HEK293 (cell line): Measurements from ENCODE around the gene SBNO2.

Source experiments
- REPIN1 ChIP-seq: fragments of 450-650 bp; formaldehyde crosslinking; IDR thresholded peaks from 2 replicates; pipeline ENCODE4 v1.5.1; 2017; ENCODE audit warnings: missing biosample characterization, missing genetic modification characterization, low read depth
- SP2 ChIP-seq: fragments of 450-650 bp; formaldehyde crosslinking; IDR thresholded peaks from 2 replicates; pipeline ENCODE4 v1.5.1; 2016; ENCODE audit warnings: missing biosample characterization, missing genetic modification characterization
- WT1 ChIP-seq: fragments of 450-650 bp; formaldehyde crosslinking; IDR thresholded peaks from 2 replicates; pipeline ENCODE4 v1.5.1; 2016; ENCODE audit warnings: missing biosample characterization, missing genetic modification characterization
- YY1 ChIP-seq: fragments of 450-650 bp; formaldehyde crosslinking; IDR thresholded peaks from 2 replicates; pipeline ENCODE4 v1.5.1; 2018; ENCODE audit warnings: missing biosample characterization, missing genetic modification characterization
- ZNF121 ChIP-seq: fragments of 450-650 bp; formaldehyde crosslinking; IDR thresholded peaks from 2 replicates; pipeline ENCODE4 v1.5.1; 2016; ENCODE audit warnings: missing biosample characterization, missing genetic modification characterization
- ZNF585B ChIP-seq: fragments of 450-650 bp; formaldehyde crosslinking; IDR thresholded peaks from 2 replicates; pipeline ENCODE4 v1.5.1; 2016; ENCODE audit warnings: missing biosample characterization, missing genetic modification characterization
- TF ChIP-seq, protein P1 (sequence below): fragments of 450-650 bp; formaldehyde crosslinking; IDR thresholded peaks from 2 replicates; pipeline ENCODE4 v1.5.1; 2016; ENCODE audit warnings: missing biosample characterization, missing genetic modification characterization
- TF ChIP-seq, protein P2 (sequence below): fragments of 450-650 bp; formaldehyde crosslinking; IDR thresholded peaks from 2 replicates; pipeline ENCODE4 v1.5.1; 2016; ENCODE audit warnings: missing biosample characterization, missing genetic modification characterization, low read depth
- TF ChIP-seq, protein P3 (sequence below): fragments of 450-650 bp; formaldehyde crosslinking; IDR thresholded peaks from 2 replicates; pipeline ENCODE4 v1.5.1; 2016; ENCODE audit warnings: missing biosample characterization, missing genetic modification characterization
- TF ChIP-seq, protein P4 (sequence below): fragments of 450-650 bp; formaldehyde crosslinking; IDR thresholded peaks from 2 replicates; pipeline ENCODE4 v1.5.1; 2016; ENCODE audit warnings: missing biosample characterization, missing genetic modification characterization

DNA sequence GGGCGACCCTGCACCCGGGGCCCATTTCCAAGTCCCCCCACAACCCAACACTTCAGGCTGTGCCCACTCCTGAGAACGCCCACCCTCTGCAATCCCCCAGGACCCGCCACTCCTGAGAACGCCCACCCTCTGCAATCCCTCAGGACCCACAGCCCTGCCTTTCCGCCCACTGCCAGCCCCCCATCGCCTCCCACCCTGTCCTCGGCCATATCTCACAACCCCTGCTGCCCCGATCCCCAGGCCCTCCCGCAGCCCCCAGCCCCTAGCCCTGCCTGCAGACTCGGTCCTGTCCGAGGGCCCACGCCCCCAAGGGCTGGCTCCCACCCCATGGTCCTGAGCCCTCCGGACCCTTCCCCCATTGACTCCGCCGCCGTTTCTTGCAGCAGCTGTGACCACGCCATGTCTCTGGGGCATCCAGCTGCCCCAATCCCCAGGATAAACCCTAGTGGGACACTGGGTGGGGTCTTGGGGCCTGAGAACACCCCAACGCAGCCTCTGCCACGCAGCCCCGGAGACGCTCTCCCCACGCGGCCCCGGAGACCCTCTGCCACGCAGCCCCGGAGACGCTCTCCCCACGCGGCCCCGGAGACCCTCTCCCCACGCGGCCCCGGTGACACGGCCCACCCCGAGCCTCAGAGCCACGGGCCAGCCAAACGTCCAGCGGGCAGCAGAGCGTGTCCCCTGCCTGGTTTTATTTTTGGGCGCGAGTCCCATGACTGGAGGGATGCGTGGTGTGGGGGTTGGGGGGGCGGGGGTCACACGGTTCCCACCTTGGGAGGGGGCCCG, 17.0 kb downstream of the SBNO2 start:
- TF ChIP-seq, protein P1, sequence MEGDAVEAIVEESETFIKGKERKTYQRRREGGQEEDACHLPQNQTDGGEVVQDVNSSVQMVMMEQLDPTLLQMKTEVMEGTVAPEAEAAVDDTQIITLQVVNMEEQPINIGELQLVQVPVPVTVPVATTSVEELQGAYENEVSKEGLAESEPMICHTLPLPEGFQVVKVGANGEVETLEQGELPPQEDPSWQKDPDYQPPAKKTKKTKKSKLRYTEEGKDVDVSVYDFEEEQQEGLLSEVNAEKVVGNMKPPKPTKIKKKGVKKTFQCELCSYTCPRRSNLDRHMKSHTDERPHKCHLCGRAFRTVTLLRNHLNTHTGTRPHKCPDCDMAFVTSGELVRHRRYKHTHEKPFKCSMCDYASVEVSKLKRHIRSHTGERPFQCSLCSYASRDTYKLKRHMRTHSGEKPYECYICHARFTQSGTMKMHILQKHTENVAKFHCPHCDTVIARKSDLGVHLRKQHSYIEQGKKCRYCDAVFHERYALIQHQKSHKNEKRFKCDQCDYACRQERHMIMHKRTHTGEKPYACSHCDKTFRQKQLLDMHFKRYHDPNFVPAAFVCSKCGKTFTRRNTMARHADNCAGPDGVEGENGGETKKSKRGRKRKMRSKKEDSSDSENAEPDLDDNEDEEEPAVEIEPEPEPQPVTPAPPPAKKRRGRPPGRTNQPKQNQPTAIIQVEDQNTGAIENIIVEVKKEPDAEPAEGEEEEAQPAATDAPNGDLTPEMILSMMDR, result no peak
- TF ChIP-seq YY1 (no peak), REPIN1 (tag by site-specific recombination) (no peak), ZNF121 (tag by site-specific recombination) (no peak), SP2 (no peak), ZNF585B (no peak), WT1 (no peak)
- TF ChIP-seq, protein P2, sequence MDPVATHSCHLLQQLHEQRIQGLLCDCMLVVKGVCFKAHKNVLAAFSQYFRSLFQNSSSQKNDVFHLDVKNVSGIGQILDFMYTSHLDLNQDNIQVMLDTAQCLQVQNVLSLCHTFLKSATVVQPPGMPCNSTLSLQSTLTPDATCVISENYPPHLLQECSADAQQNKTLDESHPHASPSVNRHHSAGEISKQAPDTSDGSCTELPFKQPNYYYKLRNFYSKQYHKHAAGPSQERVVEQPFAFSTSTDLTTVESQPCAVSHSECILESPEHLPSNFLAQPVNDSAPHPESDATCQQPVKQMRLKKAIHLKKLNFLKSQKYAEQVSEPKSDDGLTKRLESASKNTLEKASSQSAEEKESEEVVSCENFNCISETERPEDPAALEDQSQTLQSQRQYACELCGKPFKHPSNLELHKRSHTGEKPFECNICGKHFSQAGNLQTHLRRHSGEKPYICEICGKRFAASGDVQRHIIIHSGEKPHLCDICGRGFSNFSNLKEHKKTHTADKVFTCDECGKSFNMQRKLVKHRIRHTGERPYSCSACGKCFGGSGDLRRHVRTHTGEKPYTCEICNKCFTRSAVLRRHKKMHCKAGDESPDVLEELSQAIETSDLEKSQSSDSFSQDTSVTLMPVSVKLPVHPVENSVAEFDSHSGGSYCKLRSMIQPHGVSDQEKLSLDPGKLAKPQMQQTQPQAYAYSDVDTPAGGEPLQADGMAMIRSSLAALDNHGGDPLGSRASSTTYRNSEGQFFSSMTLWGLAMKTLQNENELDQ (tag by site-specific recombination), result no peak
- TF ChIP-seq, protein P3, sequence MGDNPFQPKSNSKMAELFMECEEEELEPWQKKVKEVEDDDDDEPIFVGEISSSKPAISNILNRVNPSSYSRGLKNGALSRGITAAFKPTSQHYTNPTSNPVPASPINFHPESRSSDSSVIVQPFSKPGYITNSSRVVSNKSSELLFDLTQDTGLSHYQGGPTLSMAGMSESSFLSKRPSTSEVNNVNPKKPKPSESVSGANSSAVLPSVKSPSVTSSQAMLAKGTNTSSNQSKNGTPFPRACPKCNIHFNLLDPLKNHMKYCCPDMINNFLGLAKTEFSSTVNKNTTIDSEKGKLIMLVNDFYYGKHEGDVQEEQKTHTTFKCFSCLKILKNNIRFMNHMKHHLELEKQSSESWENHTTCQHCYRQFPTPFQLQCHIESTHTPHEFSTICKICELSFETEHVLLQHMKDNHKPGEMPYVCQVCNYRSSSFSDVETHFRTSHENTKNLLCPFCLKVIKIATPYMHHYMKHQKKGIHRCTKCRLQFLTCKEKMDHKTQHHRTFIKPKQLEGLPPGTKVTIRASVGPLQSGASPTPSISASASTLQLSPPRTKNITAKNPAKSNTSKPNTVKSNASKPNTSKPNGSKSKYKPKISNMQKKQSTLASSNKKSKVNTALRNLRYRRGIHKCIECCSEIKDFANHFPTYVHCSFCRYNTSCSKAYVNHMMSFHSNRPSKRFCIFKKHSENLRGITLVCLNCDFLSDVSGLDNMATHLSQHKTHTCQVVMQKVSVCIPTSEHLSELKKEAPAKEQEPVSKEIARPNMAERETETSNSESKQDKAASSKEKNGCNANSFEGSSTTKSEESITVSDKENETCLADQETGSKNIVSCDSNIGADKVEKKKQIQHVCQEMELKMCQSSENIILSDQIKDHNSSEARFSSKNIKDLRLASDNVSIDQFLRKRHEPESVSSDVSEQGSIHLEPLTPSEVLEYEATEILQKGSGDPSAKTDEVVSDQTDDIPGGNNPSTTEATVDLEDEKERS (tag by site-specific recombination), result no peak
- TF ChIP-seq, protein P4, sequence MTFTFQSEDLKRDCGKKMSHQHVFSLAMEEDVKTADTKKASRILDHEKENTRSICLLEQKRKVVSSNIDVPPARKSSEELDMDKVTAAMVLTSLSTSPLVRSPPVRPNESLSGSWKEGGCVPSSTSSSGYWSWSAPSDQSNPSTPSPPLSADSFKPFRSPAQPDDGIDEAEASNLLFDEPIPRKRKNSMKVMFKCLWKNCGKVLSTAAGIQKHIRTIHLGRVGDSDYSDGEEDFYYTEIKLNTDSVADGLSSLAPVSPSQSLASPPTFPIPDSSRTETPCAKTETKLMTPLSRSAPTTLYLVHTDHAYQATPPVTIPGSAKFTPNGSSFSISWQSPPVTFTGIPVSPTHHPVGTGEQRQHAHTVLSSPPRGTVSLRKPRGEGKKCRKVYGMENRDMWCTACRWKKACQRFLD (tag by site-specific recombination), result no peak
